ENCODE results near the gene ZNF577.

Gene ZNF577

DNA sequence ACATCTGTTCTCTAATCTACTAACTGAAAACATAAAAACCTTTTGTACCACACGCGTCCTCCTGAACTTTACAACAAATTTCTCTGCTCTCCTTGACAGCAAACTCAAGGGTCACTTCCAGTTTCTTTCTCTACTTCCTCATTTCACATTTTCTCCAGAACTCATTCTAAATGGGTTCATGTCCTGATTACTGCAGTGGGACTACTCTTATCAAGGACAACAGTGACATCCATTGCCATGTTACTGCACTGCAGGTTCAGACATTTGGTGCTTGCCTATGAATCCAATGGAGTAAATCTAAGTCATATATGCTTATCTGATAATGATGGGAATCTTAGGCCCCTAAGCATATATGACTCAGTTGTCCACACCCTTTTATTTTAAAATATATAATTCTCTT is 57.5 kb downstream of the ZNF577 start:
- H3K9ac ChIP-seq (ENCODE audit: low read depth, low read length, poor library complexity) = no peak overlapping the region
- H3K14ac ChIP-seq (ENCODE audit: low read length) = no peak overlapping the region
- H2BK15ac ChIP-seq (ENCODE audit: low read length) = no peak overlapping the region
- H2AFZ ChIP-seq (ENCODE audit: low read length) = no peak overlapping the region
- no peak for DNase-seq (ENCODE audit: low spot score)
- H3K79me1 ChIP-seq (ENCODE audit: low read depth, low read length) = no peaks in the 10 kb centered on the region
- no peak overlapping the region for H2BK120ac ChIP-seq (ENCODE audit: low read depth, low read length)
- H2AK5ac ChIP-seq (ENCODE audit: low read depth, low read length) = no peak overlapping the region
- H3K36me3 ChIP-seq (replicated peaks in 1 of 2; ENCODE audit: control insufficient read depth in 2 of 2, insufficient read depth in 2 of 2, low read length in 2 of 2) = no peaks in the 10 kb centered on the region
- H4K91ac ChIP-seq (ENCODE audit: low read depth, low read length, poor library complexity) = no peak overlapping the region
- H4K8ac ChIP-seq (ENCODE audit: low read depth, low read length) = no peak overlapping the region
- H3K27me3 ChIP-seq (ENCODE audit: control insufficient read depth in 3 of 3, insufficient read depth in 3 of 3, low read depth in 1 of 3, low read length in 3 of 3) = no peaks in the 10 kb centered on the region
- H3K23ac ChIP-seq (ENCODE audit: low read depth, low read length, poor library complexity) = no peak overlapping the region
- H2BK12ac ChIP-seq (ENCODE audit: low read length) = no peak overlapping the region
- H3K27ac ChIP-seq (replicated peaks; ENCODE audit: low read length) = no peak overlapping the region
- H3K18ac ChIP-seq (ENCODE audit: low read length) = no peak overlapping the region
- no CpG with 5 or more reads among the region's 2 CpGs for WGBS, 2 donors (ENCODE audit: extremely low coverage in 2 of 2, insufficient read length in 2 of 2, insufficient replicate concordance in 1 of 2)
- peaks cover 14 to 16% of the 10 kb centered on the region in 2 donors for H3K9me3 ChIP-seq (replicated peaks in 1 of 2; ENCODE audit: control insufficient read depth in 2 of 2, insufficient read depth in 1 of 2, low read depth in 1 of 2, low read length in 2 of 2)
- no peak overlapping the region for H3K4me3 ChIP-seq (ENCODE audit: low read length in 2 of 2)
- no peak overlapping the region for H2BK5ac ChIP-seq (ENCODE audit: low read length)
- no peaks in the 10 kb centered on the region for H3K4me1 ChIP-seq (ENCODE audit: control insufficient read depth in 2 of 2, insufficient read depth in 1 of 2, low read depth in 1 of 2, low read length in 2 of 2)
- H3K4me2 ChIP-seq (ENCODE audit: insufficient read depth, low read length, poor library complexity, severe bottlenecking) = no peak overlapping the region
- no peak overlapping the region for H3K4ac ChIP-seq (ENCODE audit: low read length)

DNA sequence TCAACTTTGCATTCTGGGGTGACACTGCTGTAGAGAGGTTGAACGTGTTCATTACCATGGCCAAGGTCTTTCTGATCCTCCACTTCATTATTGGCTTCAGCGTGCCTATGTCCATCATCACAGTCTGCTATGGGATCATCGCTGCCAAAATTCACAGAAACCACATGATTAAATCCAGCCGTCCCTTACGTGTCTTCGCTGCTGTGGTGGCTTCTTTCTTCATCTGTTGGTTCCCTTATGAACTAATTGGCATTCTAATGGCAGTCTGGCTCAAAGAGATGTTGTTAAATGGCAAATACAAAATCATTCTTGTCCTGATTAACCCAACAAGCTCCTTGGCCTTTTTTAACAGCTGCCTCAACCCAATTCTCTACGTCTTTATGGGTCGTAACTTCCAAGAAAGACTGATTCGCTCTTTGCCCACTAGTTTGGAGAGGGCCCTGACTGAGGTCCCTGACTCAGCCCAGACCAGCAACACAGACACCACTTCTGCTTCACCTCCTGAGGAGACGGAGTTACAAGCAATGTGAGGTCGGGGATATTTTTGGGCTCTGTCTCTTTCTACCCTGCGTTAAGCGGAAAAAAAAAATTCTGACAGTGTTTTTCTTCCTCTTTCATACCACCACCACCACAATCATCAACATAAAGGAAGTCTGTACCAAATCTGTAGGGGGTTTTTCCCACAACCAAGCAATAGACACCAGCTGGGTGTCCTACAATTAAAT is 63.3 kb downstream of the ZNF577 start:
- no CpG with 5 or more reads among the region's 13 CpGs for WGBS, 2 donors (ENCODE audit: extremely low coverage in 2 of 2, insufficient read length in 2 of 2, insufficient replicate concordance in 1 of 2)
- H3K79me1 ChIP-seq (ENCODE audit: low read depth, low read length) = no peaks in the 10 kb centered on the region
- H3K27me3 ChIP-seq (ENCODE audit: control insufficient read depth in 3 of 3, insufficient read depth in 3 of 3, low read depth in 1 of 3, low read length in 3 of 3) = no peaks in the 10 kb centered on the region
- H4K91ac ChIP-seq (ENCODE audit: low read depth, low read length, poor library complexity) = no peak overlapping the region
- no peak overlapping the region for H2AK5ac ChIP-seq (ENCODE audit: low read depth, low read length)
- no peak overlapping the region for H2BK15ac ChIP-seq (ENCODE audit: low read length)
- no peak overlapping the region for H2AFZ ChIP-seq (ENCODE audit: low read length)
- H3K4ac ChIP-seq (ENCODE audit: low read length) = no peak overlapping the region
- no peak overlapping the region for H3K4me3 ChIP-seq (ENCODE audit: low read length in 2 of 2)
- H3K14ac ChIP-seq (ENCODE audit: low read length) = no peak overlapping the region
- H3K36me3 ChIP-seq (replicated peaks in 1 of 2; ENCODE audit: control insufficient read depth in 2 of 2, insufficient read depth in 2 of 2, low read length in 2 of 2) = no peaks in the 10 kb centered on the region
- no peak overlapping the region for H2BK5ac ChIP-seq (ENCODE audit: low read length)
- H2BK120ac ChIP-seq (ENCODE audit: low read depth, low read length) = no peak overlapping the region
- peaks cover 17 to 18% of the 10 kb centered on the region in 2 donors for H3K9me3 ChIP-seq (replicated peaks in 1 of 2; ENCODE audit: control insufficient read depth in 2 of 2, insufficient read depth in 1 of 2, low read depth in 1 of 2, low read length in 2 of 2)
- no peak overlapping the region for H3K18ac ChIP-seq (ENCODE audit: low read length)
- DNase-seq (ENCODE audit: low spot score) = no peak
- no peaks in the 10 kb centered on the region for H3K4me1 ChIP-seq (ENCODE audit: control insufficient read depth in 2 of 2, insufficient read depth in 1 of 2, low read depth in 1 of 2, low read length in 2 of 2)
- no peak overlapping the region for H3K23ac ChIP-seq (ENCODE audit: low read depth, low read length, poor library complexity)
- H3K9ac ChIP-seq (ENCODE audit: low read depth, low read length, poor library complexity) = no peak overlapping the region
- H3K27ac ChIP-seq (replicated peaks; ENCODE audit: low read length) = no peak overlapping the region
- no peak overlapping the region for H4K8ac ChIP-seq (ENCODE audit: low read depth, low read length)
- H2BK12ac ChIP-seq (ENCODE audit: low read length) = no peak overlapping the region
- H3K4me2 ChIP-seq (ENCODE audit: insufficient read depth, low read length, poor library complexity, severe bottlenecking) = no peak overlapping the region

DNA sequence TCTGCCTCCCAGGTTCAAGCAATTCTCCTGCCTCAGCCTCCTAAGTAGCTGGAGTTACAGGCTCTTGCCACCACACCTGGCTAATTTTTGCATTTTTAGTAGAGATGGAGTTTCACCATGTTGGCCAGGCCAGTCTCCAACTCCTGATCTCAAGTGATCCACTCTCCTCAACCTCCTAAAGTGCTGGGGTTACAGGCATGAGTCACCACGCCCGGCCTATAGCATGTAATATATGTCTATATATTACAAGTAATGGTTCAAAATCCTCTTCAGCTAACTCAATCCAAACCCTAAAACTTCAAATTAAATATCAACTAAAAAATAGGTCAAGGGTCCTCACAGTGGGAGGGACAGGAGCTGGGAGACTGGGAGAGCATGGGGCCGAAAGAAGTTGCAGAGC is 64.8 kb downstream of the ZNF577 start:
- no peaks in the 10 kb centered on the region for H3K79me1 ChIP-seq (ENCODE audit: low read depth, low read length)
- no CpG with 5 or more reads among the region's 3 CpGs for WGBS, 2 donors (ENCODE audit: extremely low coverage in 2 of 2, insufficient read length in 2 of 2, insufficient replicate concordance in 1 of 2)

DNA sequence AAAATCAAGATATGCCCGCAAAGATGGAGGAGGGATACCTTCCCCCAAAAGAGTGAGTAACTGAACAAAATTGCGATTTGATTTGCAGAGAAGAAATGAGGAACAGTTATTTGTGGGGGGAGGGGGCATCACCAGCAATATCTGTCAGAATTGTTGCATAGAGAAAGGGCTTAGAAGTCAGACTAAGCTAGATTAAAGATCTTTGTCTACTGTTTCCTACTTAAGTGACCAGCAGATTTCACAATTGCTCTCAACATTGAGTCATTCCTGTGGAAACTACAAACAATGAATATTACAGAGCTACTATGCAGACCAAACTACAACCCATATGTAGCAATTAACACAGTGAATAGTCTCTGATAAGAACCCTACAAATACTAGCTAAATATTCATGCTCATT is 65.4 kb downstream of the ZNF577 start:
- Histone ChIP-seq H2BK5ac (ENCODE audit: low read length) (no peak overlapping the region), H2AFZ (ENCODE audit: low read length) (no peak overlapping the region), H3K27ac (replicated peaks; ENCODE audit: low read length) (no peak overlapping the region), H4K8ac (ENCODE audit: low read depth, low read length) (no peak overlapping the region), H4K91ac (ENCODE audit: low read depth, low read length, poor library complexity) (no peak overlapping the region), H3K79me1 (ENCODE audit: low read depth, low read length) (no peaks in the 10 kb centered on the region), H3K4ac (ENCODE audit: low read length) (no peak overlapping the region), H3K9me3 (replicated peaks in 1 of 2; ENCODE audit: control insufficient read depth in 2 of 2, insufficient read depth in 1 of 2, low read depth in 1 of 2, low read length in 2 of 2) (peaks cover 9 to 12% of the 10 kb centered on the region in 2 donors), H2BK15ac (ENCODE audit: low read length) (no peak overlapping the region), H3K36me3 (replicated peaks in 1 of 2; ENCODE audit: control insufficient read depth in 2 of 2, insufficient read depth in 2 of 2, low read length in 2 of 2) (no peaks in the 10 kb centered on the region), H2BK12ac (ENCODE audit: low read length) (no peak overlapping the region), H3K14ac (ENCODE audit: low read length) (no peak overlapping the region), H3K4me1 (ENCODE audit: control insufficient read depth in 2 of 2, insufficient read depth in 1 of 2, low read depth in 1 of 2, low read length in 2 of 2) (no peaks in the 10 kb centered on the region), H3K27me3 (ENCODE audit: control insufficient read depth in 3 of 3, insufficient read depth in 3 of 3, low read depth in 1 of 3, low read length in 3 of 3) (no peaks in the 10 kb centered on the region), H3K4me2 (ENCODE audit: insufficient read depth, low read length, poor library complexity, severe bottlenecking) (no peak overlapping the region), H2BK120ac (ENCODE audit: low read depth, low read length) (no peak overlapping the region), H3K4me3 (ENCODE audit: low read length in 2 of 2) (no peak overlapping the region), H3K9ac (ENCODE audit: low read depth, low read length, poor library complexity) (no peak overlapping the region), H3K18ac (ENCODE audit: low read length) (no peak overlapping the region), H2AK5ac (ENCODE audit: low read depth, low read length) (no peak overlapping the region), H3K23ac (ENCODE audit: low read depth, low read length, poor library complexity) (no peak overlapping the region)
- DNase-seq (ENCODE audit: low spot score) = no peak
- no CpG with 5 or more reads among the region's 2 CpGs for WGBS, 2 donors (ENCODE audit: extremely low coverage in 2 of 2, insufficient read length in 2 of 2, insufficient replicate concordance in 1 of 2)

More for the DNA sequence above, 64.8 kb downstream of the ZNF577 start:
- Histone ChIP-seq H3K23ac (ENCODE audit: low read depth, low read length, poor library complexity) (no peak overlapping the region), H3K27me3 (ENCODE audit: control insufficient read depth in 3 of 3, insufficient read depth in 3 of 3, low read depth in 1 of 3, low read length in 3 of 3) (no peaks in the 10 kb centered on the region), H2BK120ac (ENCODE audit: low read depth, low read length) (no peak overlapping the region), H2BK5ac (ENCODE audit: low read length) (no peak overlapping the region), H3K4me3 (ENCODE audit: low read length in 2 of 2) (no peak overlapping the region), H3K18ac (ENCODE audit: low read length) (no peak overlapping the region), H3K9ac (ENCODE audit: low read depth, low read length, poor library complexity) (no peak overlapping the region), H2BK15ac (ENCODE audit: low read length) (no peak overlapping the region), H3K4ac (ENCODE audit: low read length) (no peak overlapping the region), H3K9me3 (replicated peaks in 1 of 2; ENCODE audit: control insufficient read depth in 2 of 2, insufficient read depth in 1 of 2, low read depth in 1 of 2, low read length in 2 of 2) (peaks cover 9 to 14% of the 10 kb centered on the region in 2 donors), H4K8ac (ENCODE audit: low read depth, low read length) (no peak overlapping the region), H2BK12ac (ENCODE audit: low read length) (no peak overlapping the region), H3K14ac (ENCODE audit: low read length) (no peak overlapping the region), H4K91ac (ENCODE audit: low read depth, low read length, poor library complexity) (no peak overlapping the region), H3K4me1 (ENCODE audit: control insufficient read depth in 2 of 2, insufficient read depth in 1 of 2, low read depth in 1 of 2, low read length in 2 of 2) (no peaks in the 10 kb centered on the region), H3K27ac (replicated peaks; ENCODE audit: low read length) (no peak overlapping the region), H2AK5ac (ENCODE audit: low read depth, low read length) (no peak overlapping the region), H3K4me2 (ENCODE audit: insufficient read depth, low read length, poor library complexity, severe bottlenecking) (no peak overlapping the region), H3K36me3 (replicated peaks in 1 of 2; ENCODE audit: control insufficient read depth in 2 of 2, insufficient read depth in 2 of 2, low read length in 2 of 2) (no peaks in the 10 kb centered on the region), H2AFZ (ENCODE audit: low read length) (no peak overlapping the region)
- no peak for DNase-seq (ENCODE audit: low spot score)
